ENCODE measurements around the gene PRMT6. TPM values are rescaled to one million over a fixed set of nuclear protein-coding genes. Genes with fewer than 3 reads are reported as not detected.
"Not testable (repeated sequence)": the region's sequence is repeated elsewhere in the genome, so short reads cannot be mapped to it uniquely, and the experiment has no call there.

Gene PRMT6
- total and polyA plus RNA-seq, 4 donors = 7.3 to 14.1 (median 12.3) TPM

- no peaks in the 10 kb centered on the region for H3K36me3 ChIP-seq (ENCODE audit: control insufficient read depth in 4 of 4, insufficient read depth in 4 of 4, low read length in 4 of 4)
- DNase-seq = no peak
- no peak overlapping the region for H3K9ac ChIP-seq (ENCODE audit: insufficient read depth in 1 of 2, low read length in 2 of 2)
- H3K27ac ChIP-seq (ENCODE audit: low read depth in 1 of 2, low read length in 1 of 2) = no peak overlapping the region
- H3K9me3 ChIP-seq (ENCODE audit: control insufficient read depth in 4 of 4, insufficient read depth in 3 of 4, low read length in 3 of 4) = peaks cover 0 to 3% (median 0%) of the 10 kb centered on the region in 4 donors
- peaks cover 0 to 13% (median 0%) of the 10 kb centered on the region in 5 donors for H3K4me1 ChIP-seq (ENCODE audit: control insufficient read depth in 5 of 5, insufficient read depth in 5 of 5, low read length in 5 of 5)
- no peak for TF ChIP-seq CTCF (IDR thresholded peaks at IDR 0.05; ENCODE audit: control extremely low read depth, extremely low read depth)
- H3K27me3 ChIP-seq (ENCODE audit: control insufficient read depth in 3 of 3, insufficient read depth in 3 of 3, low read length in 2 of 3) = no peaks in the 10 kb centered on the region
- ATAC-seq (ENCODE audit: insufficient read depth, low FRiP score) = no peak
- 92 to 98% methylated on average over 1 of the region's 1 CpG for WGBS, 2 donors
- H3K4me3 ChIP-seq = no peak overlapping the region
These were observed 34.9 kb downstream of the PRMT6 start for GRCh38 chr1:107091418-107091817.

- WGBS, 2 donors = 94 to 96% methylated on average over 1 of the region's 1 CpG
- DNase-seq, H3K4me3 ChIP-seq: not testable (repeated sequence)
These were observed 36.9 kb downstream of the PRMT6 start for GRCh38 chr1:107093395-107093794.

GRCh38 chr1:107095647-107096046, 39.2 kb downstream of the PRMT6 start:
- Histone ChIP-seq H3K9ac (ENCODE audit: insufficient read depth in 1 of 2, low read length in 2 of 2) (no peak overlapping the region), H3K4me3 (no peak overlapping the region), H3K9me3 (ENCODE audit: control insufficient read depth in 4 of 4, insufficient read depth in 3 of 4, low read length in 3 of 4) (peaks cover 0 to 3% (median 0%) of the 10 kb centered on the region in 4 donors), H3K27ac (ENCODE audit: low read depth in 1 of 2, low read length in 1 of 2) (no peak overlapping the region), H3K36me3 (ENCODE audit: control insufficient read depth in 4 of 4, insufficient read depth in 4 of 4, low read length in 4 of 4) (no peaks in the 10 kb centered on the region), H3K27me3 (ENCODE audit: control insufficient read depth in 3 of 3, insufficient read depth in 3 of 3, low read length in 2 of 3) (no peaks in the 10 kb centered on the region), H3K4me1 (ENCODE audit: control insufficient read depth in 5 of 5, insufficient read depth in 5 of 5, low read length in 5 of 5) (peaks cover 0 to 1% (median 0%) of the 10 kb centered on the region in 5 donors)
- no peak for TF ChIP-seq CTCF (IDR thresholded peaks at IDR 0.05; ENCODE audit: control extremely low read depth, extremely low read depth)
- ATAC-seq (ENCODE audit: insufficient read depth, low FRiP score) (no peak), DNase-seq (no peak)

More at GRCh38 chr1:107093395-107093794, 36.9 kb downstream of the PRMT6 start:
- H3K9me3 ChIP-seq (ENCODE audit: control insufficient read depth in 4 of 4, insufficient read depth in 3 of 4, low read length in 3 of 4); H3K27me3 ChIP-seq (ENCODE audit: control insufficient read depth in 3 of 3, insufficient read depth in 3 of 3, low read length in 2 of 3); H3K36me3 ChIP-seq (ENCODE audit: control insufficient read depth in 4 of 4, insufficient read depth in 4 of 4, low read length in 4 of 4); H3K27ac ChIP-seq (ENCODE audit: low read depth in 1 of 2, low read length in 1 of 2); H3K9ac ChIP-seq (ENCODE audit: insufficient read depth in 1 of 2, low read length in 2 of 2); ATAC-seq (ENCODE audit: insufficient read depth, low FRiP score): not testable (repeated sequence)
- H3K4me1 ChIP-seq (ENCODE audit: control insufficient read depth in 5 of 5, insufficient read depth in 5 of 5, low read length in 5 of 5) = peaks cover 0 to 13% (median 0%) of the 10 kb centered on the region in 5 donors

- Histone ChIP-seq H3K27ac (ENCODE audit: low read depth in 1 of 2, low read length in 1 of 2) (no peak overlapping the region), H3K27me3 (ENCODE audit: control insufficient read depth in 3 of 3, insufficient read depth in 3 of 3, low read length in 2 of 3) (no peaks in the 10 kb centered on the region), H3K4me3 (no peak overlapping the region), H3K4me1 (ENCODE audit: control insufficient read depth in 5 of 5, insufficient read depth in 5 of 5, low read length in 5 of 5) (peaks cover 0 to 4% (median 0%) of the 10 kb centered on the region in 5 donors), H3K36me3 (ENCODE audit: control insufficient read depth in 4 of 4, insufficient read depth in 4 of 4, low read length in 4 of 4) (no peaks in the 10 kb centered on the region), H3K9me3 (ENCODE audit: control insufficient read depth in 4 of 4, insufficient read depth in 3 of 4, low read length in 3 of 4) (peaks cover 0 to 3% (median 0%) of the 10 kb centered on the region in 4 donors), H3K9ac (ENCODE audit: insufficient read depth in 1 of 2, low read length in 2 of 2) (no peak overlapping the region)
- no peak for DNase-seq
- no peak for TF ChIP-seq CTCF (IDR thresholded peaks at IDR 0.05; ENCODE audit: control extremely low read depth, extremely low read depth)
- ATAC-seq (ENCODE audit: insufficient read depth, low FRiP score) = no peak
- WGBS, 2 donors = 35 to 37% methylated on average over 2 of the region's 2 CpGs
These were observed 40.2 kb downstream of the PRMT6 start for GRCh38 chr1:107096690-107097089.
